ENCODE measurements around the gene XYLT1. TPM values are rescaled to one million over a fixed set of nuclear protein-coding genes. Genes with fewer than 3 reads are reported as not detected.

The XYLT1 gene
- total and polyA plus RNA-seq, 2 of the 8 experiments (the other 6 are each of a cell fraction or from before 2014, with no cell fraction given): 6.6 to 25.4 TPM

DNA sequence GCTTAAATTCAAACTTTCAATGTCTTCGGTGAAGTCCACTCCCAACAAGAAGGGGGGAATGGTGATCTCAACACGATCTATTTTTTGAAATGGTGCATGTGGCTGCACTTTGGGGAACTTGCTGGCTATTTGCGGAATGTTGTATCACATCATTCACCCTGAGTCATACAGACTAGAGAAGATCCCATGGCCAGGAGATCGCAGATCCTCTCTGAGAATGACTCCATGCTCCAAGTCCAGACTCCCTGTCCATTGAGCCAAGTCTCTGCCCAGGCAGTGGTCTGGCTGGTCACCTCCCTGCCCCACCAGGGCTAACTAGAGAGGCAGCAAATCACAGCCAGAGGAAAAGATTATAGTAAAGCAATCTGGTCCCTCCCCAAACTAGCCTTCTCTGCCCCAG lies 120.6 kb downstream of the XYLT1 start:
- H3K27me3 ChIP-seq (replicated peaks in 1 of 4; ENCODE audit: control insufficient read depth in 3 of 4, extremely low read depth in 1 of 4, insufficient read depth in 3 of 4, low read length in 3 of 4): no peaks in the 10 kb centered on the region
- ChIA-PET CTCF (ENCODE audit: partially characterized antibody) (no interaction called here), POLR2A (ENCODE audit: partially characterized antibody) (no interaction called here)
- no peak overlapping the region for H3K4ac ChIP-seq (replicated peaks; ENCODE audit: insufficient read length, low read depth, low read length)
- H4K5ac ChIP-seq (ENCODE audit: insufficient read length, low read depth, low read length): no peak overlapping the region
- H3K4me3 ChIP-seq (ENCODE audit: extremely low read depth in 1 of 4, insufficient read depth in 2 of 4, low read depth in 3 of 4, low read length in 4 of 4): no peak overlapping the region
- no peaks in the 10 kb centered on the region for H3K9me3 ChIP-seq (ENCODE audit: insufficient read depth in 2 of 2, low read depth in 1 of 2, low read length in 1 of 2)
- no peak overlapping the region for H3K18ac ChIP-seq (ENCODE audit: extremely low read depth, low read length)
- H3K79me1 ChIP-seq (ENCODE audit: low read depth, low read length): no peaks in the 10 kb centered on the region; the same call in 1 of the 2 replicates
- H2BK5ac ChIP-seq (ENCODE audit: low read depth, low read length): no peak overlapping the region
- no peak overlapping the region for H3K23ac ChIP-seq (ENCODE audit: insufficient read length)
- H3K56ac ChIP-seq (replicated peaks; ENCODE audit: insufficient read length, low read depth, low read length): no peak overlapping the region
- no peak for DNase-seq (ENCODE audit: low read depth in 1 of 2, low spot score in 2 of 2)
- H4K8ac ChIP-seq (ENCODE audit: extremely low read depth, insufficient read depth, low read length): no peak overlapping the region
- H3K4me1 ChIP-seq (replicated peaks in 1 of 4; ENCODE audit: control insufficient read depth in 3 of 4, insufficient read depth in 4 of 4, low read length in 3 of 4): no peaks in the 10 kb centered on the region; a peak in 1 of 7 replicates
- no peak overlapping the region for H2AFZ ChIP-seq (ENCODE audit: low read length)
- no peak overlapping the region for H4K91ac ChIP-seq (replicated peaks; ENCODE audit: insufficient read length, low read length)
- no peak overlapping the region for H3K9ac ChIP-seq (replicated peaks in 1 of 4; ENCODE audit: extremely low read depth in 1 of 4, low read depth in 3 of 4, low read length in 3 of 4)
- no peak overlapping the region for H2AK5ac ChIP-seq (ENCODE audit: low read depth, low read length)
- no peak overlapping the region for H2BK20ac ChIP-seq (ENCODE audit: low read length)
- no peak overlapping the region for H2BK15ac ChIP-seq (ENCODE audit: low read length)
- H3K36me3 ChIP-seq (ENCODE audit: control insufficient read depth in 2 of 4, insufficient read depth in 4 of 4, low read length in 3 of 4): no peaks in the 10 kb centered on the region
- H3K79me2 ChIP-seq (ENCODE audit: control insufficient read depth in 1 of 2, insufficient read depth in 2 of 2, low read length in 2 of 2): no peaks in the 10 kb centered on the region
- H3K27ac ChIP-seq (ENCODE audit: low read depth, low read length): no peak overlapping the region
- 96% methylated on average over 4 of the region's 4 CpGs; no CpG with 5 or more reads in 1 of the 2 experiments for WGBS, 2 experiments (ENCODE audit: extremely low coverage in 1 of 2, insufficient coverage in 1 of 2, insufficient read length in 1 of 2, insufficient replicate concordance in 2 of 2, low coverage in 1 of 2, low lambda C conversion rate in 2 of 2, missing lambda C conversion rate in 1 of 2)
- H3K14ac ChIP-seq (ENCODE audit: insufficient read length): no peak overlapping the region
- no peaks in the 10 kb centered on the region for H4K20me1 ChIP-seq (replicated peaks in 1 of 2; ENCODE audit: control insufficient read depth in 1 of 2, insufficient read depth in 2 of 2, low read length in 2 of 2)
- FAIRE-seq: no peak
- H2BK120ac ChIP-seq (replicated peaks; ENCODE audit: low read depth, low read length): no peak overlapping the region
- no peak overlapping the region for H3K4me2 ChIP-seq (ENCODE audit: insufficient read depth in 1 of 2, low read depth in 2 of 2, low read length in 2 of 2)
- no peak overlapping the region; the same call in 1 of the 2 replicates for H2BK12ac ChIP-seq (ENCODE audit: low read depth, low read length)
- no peaks in the 10 kb centered on the region for H3K23me2 ChIP-seq (ENCODE audit: low read depth, low read length)
- TF ChIP-seq BCL11A (IDR thresholded peaks at IDR 0.05; ENCODE audit: low read depth in 2 of 2, low read length in 2 of 2) (no peak), NANOG (IDR thresholded peaks at IDR 0.05; ENCODE audit: insufficient read depth, low read depth, low read length, poor library complexity, severe bottlenecking) (no peak), ASH2L (IDR thresholded peaks at IDR 0.05; ENCODE audit: low read length) (no peak), TAF7 (optimal IDR thresholded peaks at IDR 0.05; ENCODE audit: borderline replicate concordance, low read depth, low read length) (no peak), SRF (IDR thresholded peaks at IDR 0.05; ENCODE audit: low read depth, low read length) (no peak), SP1 (IDR thresholded peaks at IDR 0.05; ENCODE audit: low read depth, low read length) (no peak), TCF12 (IDR thresholded peaks at IDR 0.05; ENCODE audit: low read depth, low read length) (no peak), SIRT6 (IDR thresholded peaks at IDR 0.05; ENCODE audit: low read length) (no peak), POLR2A (IDR thresholded peaks at IDR 0.05; ENCODE audit: control extremely low read depth in 1 of 2, low read depth in 2 of 2, low read length in 2 of 2) (no peak), POU5F1 (IDR thresholded peaks at IDR 0.05; ENCODE audit: low read depth, low read length) (no peak), EP300 (IDR thresholded peaks at IDR 0.05; ENCODE audit: borderline replicate concordance in 1 of 2, low read depth in 2 of 2, low read length in 2 of 2) (no peak), CBX8 (IDR thresholded peaks at IDR 0.05; ENCODE audit: borderline replicate concordance, low read depth, low read length) (no peak)

Measured in H1 (cell line).